ENCODE data around the gene DSCAML1.
A peak's percentile ranks its signal among the peaks of the same experiment; 100 is the strongest.
"Not testable (repeated sequence)": the region's sequence is repeated elsewhere in the genome, so short reads cannot be mapped to it uniquely, and the experiment has no call there.

The DSCAML1 gene

GRCh38 chr11:117818041-117818873 lies 21.2 kb upstream of the DSCAML1 start:
- peak; percentile 34 for DNase-seq

DNA sequence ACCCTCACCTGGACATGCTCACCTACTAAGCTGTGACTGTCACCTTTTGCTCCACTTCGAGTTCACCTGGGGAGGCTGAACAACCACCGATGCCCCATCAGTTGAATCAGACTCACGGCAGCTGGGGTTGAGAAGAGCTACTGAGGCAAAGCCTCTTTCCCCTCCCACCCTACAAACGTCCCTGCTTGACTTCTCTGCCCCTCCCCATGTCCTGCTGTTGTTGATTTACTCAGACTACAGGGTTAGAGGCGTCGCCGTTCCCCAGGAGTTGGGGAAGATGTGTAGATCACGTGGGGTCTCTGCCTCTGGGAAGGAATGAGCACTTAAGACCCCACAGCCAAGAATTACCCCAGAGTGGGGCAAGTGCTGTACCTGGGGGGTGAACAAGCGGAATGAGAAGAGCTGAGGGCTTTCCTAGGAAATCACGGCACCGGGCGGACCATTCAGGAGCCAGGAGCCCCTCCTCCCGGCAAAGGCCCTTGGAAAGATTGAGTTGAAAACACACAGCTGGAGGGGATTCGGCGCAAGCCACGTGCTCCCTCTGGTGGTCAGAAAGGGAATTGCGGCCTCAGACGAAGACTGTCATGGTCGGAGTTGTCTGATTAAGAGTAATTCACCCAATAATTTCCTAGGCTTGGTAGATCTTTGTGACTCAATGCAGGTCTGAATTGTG lies 20.5 kb upstream of the DSCAML1 start:
- DNase-seq = peak; percentile 88

DNA sequence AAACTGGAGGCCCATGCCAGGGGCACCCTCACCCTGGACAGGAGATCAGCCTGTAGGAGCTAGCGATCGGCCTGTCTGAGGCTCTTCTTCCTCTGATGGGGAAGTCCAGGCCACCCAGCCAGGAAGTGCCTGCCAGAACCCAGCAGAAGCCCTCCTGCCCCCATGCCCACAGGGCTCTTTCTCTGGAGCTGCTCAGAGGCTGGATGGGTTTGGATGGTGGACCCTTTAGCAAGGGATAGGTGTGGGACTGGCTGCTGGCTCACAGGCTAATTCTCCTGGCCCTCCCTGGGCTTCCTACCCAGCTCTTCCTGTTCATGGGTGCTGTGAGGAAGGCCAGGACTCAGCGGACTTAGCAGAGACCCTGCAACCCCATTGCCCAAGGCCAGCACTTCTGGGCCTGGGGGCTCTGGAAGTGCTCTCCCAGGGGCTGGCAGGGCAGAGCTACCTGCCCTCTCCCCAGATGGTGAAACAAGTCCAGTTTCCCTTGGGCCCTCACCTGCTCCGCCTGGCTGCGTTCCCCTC lies 19.9 kb upstream of the DSCAML1 start:
- no peak for DNase-seq

GRCh38 chr11:117816151-117816741 lies 19.2 kb upstream of the DSCAML1 start:
- no peak for DNase-seq

GRCh38 chr11:117815262-117815803 lies 18.3 kb upstream of the DSCAML1 start:
- peak; percentile 50 for DNase-seq

GRCh38 chr11:117814766-117815261 lies 17.8 kb upstream of the DSCAML1 start:
- peak; percentile 56 for DNase-seq

GRCh38 chr11:117814204-117814765 lies 17.3 kb upstream of the DSCAML1 start:
- DNase-seq = no peak

DNA sequence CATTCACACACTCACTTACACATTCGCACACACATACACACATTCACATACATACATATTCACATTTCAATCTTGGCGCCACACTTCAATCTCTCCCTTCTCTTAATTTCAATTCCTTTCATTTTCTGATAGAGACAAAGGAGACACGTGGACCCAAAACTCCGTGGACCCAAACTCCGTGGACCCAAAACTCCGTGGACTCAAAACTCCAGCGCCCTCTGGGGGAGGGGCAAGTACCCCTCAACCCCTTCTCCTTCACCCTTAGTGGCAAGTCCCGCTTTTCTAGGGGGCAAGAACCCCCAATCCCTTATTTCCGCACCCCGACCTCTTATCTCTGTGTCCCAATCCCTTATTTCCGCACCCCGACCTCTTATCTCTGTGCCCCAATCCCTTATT lies 13.0 kb upstream of the DSCAML1 start:
- DNase-seq = not testable (repeated sequence)

DNA sequence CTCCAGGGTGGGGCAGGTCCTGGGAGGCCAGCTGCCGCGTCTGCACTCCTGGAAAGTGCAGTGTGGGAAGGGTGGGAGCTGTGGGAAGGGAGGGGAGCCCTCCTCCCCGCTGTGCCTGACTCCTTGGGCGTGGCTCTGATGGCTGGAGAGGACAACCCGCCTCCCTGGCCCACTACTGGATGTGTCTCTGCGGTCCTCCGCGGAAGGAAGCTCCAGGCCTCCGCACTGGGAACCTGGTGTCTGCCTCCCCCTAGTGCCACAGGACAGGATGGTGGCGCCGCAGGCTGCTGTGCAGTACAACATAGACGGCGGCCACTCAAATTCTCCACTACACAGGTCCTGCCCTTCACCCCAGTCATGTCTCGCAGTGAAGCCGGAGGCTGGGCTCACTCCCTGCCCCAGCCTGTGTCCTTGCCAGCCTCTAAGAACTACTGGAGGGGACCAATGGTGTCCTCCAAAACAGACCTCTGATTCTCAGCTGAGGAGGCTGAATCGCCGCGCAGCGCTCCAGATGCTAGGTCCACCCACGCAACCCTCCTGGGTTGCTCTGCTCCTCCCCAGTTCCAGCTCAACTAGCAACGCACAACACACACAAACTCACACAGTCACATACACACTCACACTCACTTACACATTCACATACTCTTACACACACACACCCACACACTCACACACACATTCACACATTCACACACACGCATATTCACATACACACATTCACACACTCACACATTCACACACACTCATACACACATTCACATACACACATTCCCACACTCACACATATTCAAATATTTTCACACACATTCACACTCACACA lies 12.4 kb upstream of the DSCAML1 start:
- no peak for DNase-seq

GRCh38 chr11:117808784-117809183 lies 11.8 kb upstream of the DSCAML1 start:
- no peak for DNase-seq

GRCh38 chr11:117807482-117808327 lies 10.7 kb upstream of the DSCAML1 start:
- peak; percentile 82 for DNase-seq

DNA sequence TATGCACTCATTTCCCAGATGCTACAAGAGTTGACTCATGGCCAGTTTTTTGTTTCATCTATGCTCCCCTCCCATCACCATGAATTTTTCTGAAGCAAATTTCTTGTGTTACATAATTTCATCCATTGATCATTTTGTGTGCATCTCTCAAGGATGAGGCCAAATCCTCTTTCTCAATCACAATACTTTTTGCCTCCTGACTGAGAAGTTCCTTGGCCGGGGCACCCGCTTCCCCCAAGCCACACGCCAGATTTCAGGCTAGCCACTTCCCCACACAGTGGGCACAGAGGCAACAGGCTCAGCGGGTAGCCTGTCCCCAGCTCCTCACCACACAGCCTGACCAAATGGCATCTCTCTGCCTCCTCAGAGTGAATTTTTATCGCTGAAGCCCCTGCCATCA lies 9.8 kb upstream of the DSCAML1 start:
- DNase-seq = no peak

DNA sequence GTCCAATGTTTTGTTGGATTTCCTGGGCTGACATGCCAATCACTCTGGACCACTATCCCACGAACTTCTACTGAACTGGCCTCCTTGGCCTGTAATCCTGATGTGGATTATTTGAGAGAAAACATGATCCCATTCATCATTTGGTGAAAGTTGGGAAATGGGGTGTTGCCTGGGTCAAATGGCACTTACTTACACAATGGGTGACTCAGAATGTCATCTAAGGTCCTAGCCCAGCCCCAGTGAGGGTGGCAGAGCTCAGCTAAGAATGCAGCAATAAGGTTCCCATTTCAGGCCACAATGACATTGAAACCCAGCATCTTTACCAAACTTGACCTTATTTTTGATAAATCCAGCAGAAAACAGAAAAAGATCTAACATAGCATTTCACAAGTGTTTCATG lies 8.0 kb upstream of the DSCAML1 start:
- no peak for DNase-seq

DNA sequence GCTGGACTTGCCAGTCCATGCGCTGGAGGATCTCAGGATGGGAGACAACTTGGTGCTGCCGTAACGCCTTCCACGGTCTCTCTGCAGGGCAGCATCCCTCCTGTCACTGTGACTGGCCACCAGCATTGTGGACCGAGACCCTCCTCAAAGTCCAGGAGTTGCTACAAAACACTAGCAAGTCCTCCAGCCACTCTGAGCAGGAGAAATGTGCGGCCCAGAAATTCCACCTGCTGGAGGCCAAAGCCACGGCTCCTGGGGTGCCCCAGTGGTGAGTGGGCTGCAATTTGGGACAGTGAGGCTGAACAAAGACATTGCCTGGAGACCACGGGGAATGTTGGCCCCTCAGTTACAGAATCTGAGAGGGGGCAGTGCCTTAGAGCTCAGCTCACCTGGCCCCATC lies 6.9 kb upstream of the DSCAML1 start:
- DNase-seq = no peak

DNA sequence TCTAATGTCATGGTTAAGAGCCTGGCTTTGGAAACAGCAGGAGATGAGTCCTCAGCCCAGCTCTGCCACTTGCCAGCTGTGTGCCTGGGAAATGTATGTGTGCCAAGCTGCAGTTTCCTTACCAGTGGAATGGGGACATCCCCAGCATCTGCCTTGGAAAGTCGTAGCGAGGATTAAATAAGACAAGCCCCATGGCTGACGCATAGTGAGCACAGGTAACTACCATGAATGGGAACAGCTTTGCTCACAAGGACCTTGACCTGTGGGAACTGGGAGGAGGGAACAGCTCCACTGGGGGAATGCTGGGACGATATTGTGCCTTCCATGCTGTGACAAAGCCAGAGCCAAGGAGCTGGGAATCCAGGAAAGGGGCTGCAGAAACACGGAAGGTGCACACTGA lies 2.6 kb upstream of the DSCAML1 start:
- no peak for DNase-seq

GRCh38 chr11:117796456-117796871 lies 552 bp downstream of the DSCAML1 start:
- no peak for DNase-seq

DNA sequence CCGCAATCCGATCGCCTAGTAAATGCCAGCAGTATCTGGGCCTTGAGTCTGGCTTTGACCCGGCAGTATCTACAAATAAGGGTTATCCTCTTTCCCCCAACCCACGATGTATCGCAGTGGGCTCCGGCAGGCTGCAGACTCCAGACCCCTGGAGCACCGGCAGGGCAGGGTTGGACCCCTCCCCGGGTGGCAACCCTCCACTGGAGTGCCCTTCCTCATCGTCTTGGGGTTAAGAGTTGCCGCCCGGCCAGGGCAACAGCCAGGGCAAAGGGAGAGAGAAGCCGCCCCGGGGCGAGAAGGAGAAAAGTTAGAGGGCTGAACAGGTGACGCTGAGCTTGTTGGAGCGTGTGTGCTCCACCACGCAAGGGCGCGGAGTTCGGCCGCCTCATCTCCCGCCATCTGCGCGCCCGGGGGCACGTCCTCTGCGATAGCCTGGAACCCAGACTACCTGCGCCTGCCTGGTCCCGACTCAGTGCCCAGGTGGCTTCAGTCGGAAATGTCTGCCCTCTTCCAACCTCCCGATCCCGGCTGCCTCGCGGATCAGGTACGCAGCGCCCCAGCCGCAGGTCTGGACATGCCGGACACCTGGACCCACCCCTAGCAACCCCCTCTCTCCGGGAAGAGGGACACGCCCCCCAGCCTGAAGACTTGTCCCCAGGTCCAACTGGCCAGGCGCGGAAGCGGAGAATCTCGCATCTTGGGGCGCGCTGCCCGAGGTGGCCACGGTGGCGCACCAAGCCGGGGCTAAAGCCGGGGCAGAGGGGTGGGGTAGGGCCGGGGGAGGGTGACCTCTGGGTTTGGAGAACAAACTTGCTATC lies 1.2 kb downstream of the DSCAML1 start:
- DNase-seq = no peak

DNA sequence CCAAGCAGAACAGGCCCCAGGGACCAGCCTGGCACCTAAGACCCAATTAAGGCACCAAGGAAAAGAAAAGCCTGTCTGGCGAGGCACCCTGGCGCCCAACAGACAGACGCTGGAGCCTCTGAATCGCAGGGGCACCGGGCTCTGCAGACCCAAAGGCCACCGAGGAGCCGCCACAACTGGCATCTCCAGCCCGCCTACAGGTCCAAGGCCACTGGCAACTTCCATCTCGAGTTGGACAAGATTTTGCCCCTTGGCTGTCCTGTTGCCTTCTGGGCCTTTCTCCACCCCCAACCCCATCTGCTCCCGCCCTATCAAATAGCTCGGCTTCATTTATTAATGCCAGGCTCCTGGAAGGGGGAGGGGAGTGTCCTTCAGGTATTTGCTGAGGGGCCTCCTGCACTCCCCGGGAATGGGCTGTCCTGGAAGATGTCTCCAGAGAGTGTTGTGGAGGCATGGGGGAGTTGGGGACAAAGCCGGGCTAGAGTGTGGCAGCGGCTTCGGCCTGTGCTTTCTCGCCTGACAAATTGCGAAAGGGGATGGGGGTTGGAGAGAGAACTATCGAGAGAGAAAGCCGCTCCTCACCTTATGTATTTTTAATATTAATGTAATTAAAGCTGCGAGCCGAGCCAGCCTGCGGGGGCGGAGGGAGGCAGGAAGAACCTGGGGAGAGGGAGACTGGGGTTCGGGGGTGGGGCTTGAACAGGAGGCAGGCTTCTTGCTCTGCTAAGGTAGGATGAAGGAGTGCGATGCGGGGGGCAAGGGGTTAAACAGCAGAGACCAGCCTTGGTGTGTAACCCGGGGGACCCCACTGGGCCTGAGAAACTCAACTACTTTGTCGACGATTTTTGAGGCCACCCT lies 2.0 kb downstream of the DSCAML1 start:
- DNase-seq = no peak

DNA sequence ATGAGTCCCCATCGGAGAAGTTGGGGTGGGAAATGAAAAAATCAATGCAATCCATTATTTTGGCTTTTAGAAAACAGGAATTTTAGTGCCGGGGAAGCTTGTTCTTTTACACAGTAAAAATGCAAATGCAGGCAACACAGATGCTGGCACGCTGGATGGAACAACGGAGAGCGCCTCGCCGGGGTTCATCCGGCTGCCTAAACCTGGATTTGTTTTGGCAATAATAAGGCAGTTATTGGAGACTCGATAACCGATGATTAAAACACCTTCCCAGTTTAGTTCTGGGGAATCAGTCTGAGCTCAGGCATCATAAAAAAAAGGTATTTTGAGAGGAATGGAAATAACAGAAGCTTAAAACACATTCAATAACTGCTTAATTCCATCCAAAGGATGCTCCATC lies 2.9 kb downstream of the DSCAML1 start:
- no peak for DNase-seq
